H9 (cell line): ENCODE results near the gene ATF7. TPM values are rescaled to one million over a fixed set of nuclear protein-coding genes. Genes with fewer than 3 reads are reported as not detected.

Experiments used
- DNase-seq: peaks from one replicate; pipeline ENCODE4 v3.0.0-alpha.2; 2017
- H2AFZ ChIP-seq: one replicate; pipeline ENCODE4 v1.6.1; 2013; ENCODE audit warnings: mild to moderate bottlenecking, low read length, control low read depth, moderate library complexity
- H2AK5ac ChIP-seq: 2 replicates; pipeline ENCODE4 v1.6.1; 2013; ENCODE audit warnings: low read length, control low read depth, mixed read lengths; ENCODE audit not compliant: insufficient read length
- H2BK120ac ChIP-seq: one replicate; pipeline ENCODE4 v1.6.1; 2013; ENCODE audit warnings: low read depth, mild to moderate bottlenecking, low read length, control low read depth, inconsistent platforms; ENCODE audit not compliant: poor library complexity, severe bottlenecking
- H2BK12ac ChIP-seq: 2 replicates; pipeline ENCODE4 v1.6.1; 2013; ENCODE audit warnings: low read length, control low read depth, mixed read lengths, low read depth; ENCODE audit not compliant: insufficient read length
- H2BK15ac ChIP-seq: 2 replicates; pipeline ENCODE4 v1.6.1; 2013; ENCODE audit warnings: low read depth, low read length, control low read depth
- H2BK20ac ChIP-seq: one replicate; pipeline ENCODE4 v1.6.1; 2013; ENCODE audit warnings: low read depth, mild to moderate bottlenecking, low read length, control low read depth, inconsistent platforms; ENCODE audit not compliant: poor library complexity, severe bottlenecking
- H2BK5ac ChIP-seq: 2 replicates; pipeline ENCODE4 v1.6.1; 2013; ENCODE audit warnings: low read length, control low read depth, mixed read lengths; ENCODE audit not compliant: insufficient read length
- H3K14ac ChIP-seq: 2 replicates; pipeline ENCODE4 v1.6.1; 2013; ENCODE audit warnings: low read length, control low read depth; ENCODE audit not compliant: insufficient read depth
- H3K18ac ChIP-seq: 2 replicates; pipeline ENCODE4 v1.6.1; 2013; ENCODE audit warnings: low read depth, mild to moderate bottlenecking, mixed read lengths, low read length, control low read depth; ENCODE audit not compliant: insufficient read length
- H3K23ac ChIP-seq: 2 replicates; pipeline ENCODE4 v1.6.1; 2013; ENCODE audit warnings: low read length, control low read depth, mixed read lengths, low read depth; ENCODE audit not compliant: insufficient read length
- H3K23me2 ChIP-seq: 2 replicates; pipeline ENCODE4 v1.6.1; 2013; ENCODE audit warnings: low read depth, mild to moderate bottlenecking, mixed read lengths, low read length, control low read depth; ENCODE audit not compliant: insufficient read length, poor library complexity, severe bottlenecking
- H3K27ac ChIP-seq: 2 replicates; pipeline ENCODE4 v1.5.1; 2013; ENCODE audit warnings: low read length, control low read depth, mixed read lengths, low read depth; ENCODE audit not compliant: insufficient read length
- H3K27me3 ChIP-seq: 2 replicates; pipeline ENCODE4 v1.6.1; 2013; ENCODE audit warnings: low read length, control low read depth, inconsistent platforms; ENCODE audit not compliant: insufficient read depth
- H3K4ac ChIP-seq: 2 replicates; pipeline ENCODE4 v1.6.1; 2013; ENCODE audit warnings: low read depth, mild to moderate bottlenecking, control low read depth, inconsistent platforms, low read length, moderate library complexity
- H3K4me1 ChIP-seq: 2 replicates; pipeline ENCODE4 v1.6.1; 2013; ENCODE audit warnings: low read length, control low read depth, inconsistent platforms; ENCODE audit not compliant: insufficient read depth
- H3K4me2 ChIP-seq: 2 replicates; pipeline ENCODE4 v1.6.1; 2013; ENCODE audit warnings: low read length, control low read depth, mixed read lengths; ENCODE audit not compliant: insufficient read length, insufficient read depth
- H3K56ac ChIP-seq: 2 replicates; pipeline ENCODE4 v1.6.1; 2013; ENCODE audit warnings: low read depth, mild to moderate bottlenecking, mixed read lengths, low read length, control low read depth; ENCODE audit not compliant: insufficient read length
- H3K79me1 ChIP-seq: 2 replicates; pipeline ENCODE4 v1.6.1; 2013; ENCODE audit warnings: low read depth, mild to moderate bottlenecking, moderate library complexity, low read length, control low read depth, inconsistent platforms; ENCODE audit not compliant: insufficient read depth, poor library complexity, severe bottlenecking
- H3K79me2 ChIP-seq: 2 replicates; pipeline ENCODE4 v1.6.1; 2013; ENCODE audit warnings: low read length, control low read depth, inconsistent platforms; ENCODE audit not compliant: insufficient read depth
- H3K9ac ChIP-seq: 2 replicates; pipeline ENCODE4 v1.6.1; 2013; ENCODE audit warnings: low read length, control low read depth, mixed read lengths; ENCODE audit not compliant: insufficient read length; ENCODE audit errors: extremely low read depth
- H3K9me3 ChIP-seq: one replicate; pipeline ENCODE4 v1.6.1; 2013; ENCODE audit warnings: low read depth, low read length, inconsistent platforms; ENCODE audit not compliant: control insufficient read depth
- H3T11ph ChIP-seq: one replicate; pipeline ENCODE4 v1.6.1; 2013; ENCODE audit warnings: mild to moderate bottlenecking, low read length, control low read depth, inconsistent platforms
- H4K20me1 ChIP-seq: one replicate; pipeline ENCODE4 v1.6.1; 2013; ENCODE audit not compliant: control insufficient read depth, insufficient read length, insufficient read depth
- H4K5ac ChIP-seq: 2 replicates; pipeline ENCODE4 v1.6.1; 2013; ENCODE audit warnings: low read depth, mild to moderate bottlenecking, mixed read lengths, low read length, control low read depth; ENCODE audit not compliant: insufficient read length
- H4K8ac ChIP-seq: replicated peaks from 2 replicates; pipeline ENCODE4 v1.6.1; 2013; ENCODE audit warnings: low read length, control low read depth, mixed read lengths, low read depth; ENCODE audit not compliant: insufficient read length
- H4K91ac ChIP-seq: 2 replicates; pipeline ENCODE4 v1.6.1; 2013; ENCODE audit warnings: low read depth, mild to moderate bottlenecking, moderate library complexity, mixed read lengths, low read length, control low read depth; ENCODE audit not compliant: insufficient read length
- H3K27ac Mint-ChIP-seq, 3 experiments: 2 replicates in 2 of 3; 3 replicates in 1 of 3; pipeline ENCODE4 v1.8.0; 2020 to 2021; ENCODE audit warnings: mixed read lengths in 3 of 3, mild to moderate bottlenecking in 1 of 3, moderate library complexity in 1 of 3
- H3K27me3 Mint-ChIP-seq: 2 replicates; pipeline ENCODE4 v1.8.0; 2021; ENCODE audit warnings: low read depth, mild to moderate bottlenecking, moderate library complexity, mixed read lengths
- H3K36me3 Mint-ChIP-seq, 3 experiments: 2 replicates in 2 of 3; 3 replicates in 1 of 3; pipeline ENCODE4 v1.8.0; 2020 to 2021; ENCODE audit warnings: low read depth in 3 of 3, mixed read lengths in 3 of 3; ENCODE audit not compliant: insufficient read depth in 1 of 3
- H3K4me1 Mint-ChIP-seq, 2 experiments: 2 replicates each; pipeline ENCODE4 v1.8.0; 2020; ENCODE audit warnings: mixed read lengths in 2 of 2
- H3K4me3 Mint-ChIP-seq, 2 experiments: 2 replicates in 1 of 2; 3 replicates in 1 of 2; pipeline ENCODE4 v1.8.0; 2020 to 2021; ENCODE audit warnings: mild to moderate bottlenecking in 2 of 2, mixed read lengths in 2 of 2, moderate library complexity in 1 of 2
- H3K9me3 Mint-ChIP-seq, 2 experiments: 2 replicates in 1 of 2; 3 replicates in 1 of 2; pipeline ENCODE4 v1.8.0; 2020; ENCODE audit warnings: mild to moderate bottlenecking in 2 of 2, mixed read lengths in 2 of 2, moderate library complexity in 1 of 2
- CTCF ChIP-seq: fragments of 200-600 bp; sonication (generic); conservative IDR thresholded peaks from 3 replicates; pipeline ENCODE4 v1.8.0; 2021; ENCODE audit warnings: antibody characterized with exemption, mild to moderate bottlenecking
- WGBS: extraction: QIAGEN DNeasy Blood & Tissue Kit; methylation state at CpG from one replicate; pipeline ENCODE4 v1.1.7; 2013; ENCODE audit warnings: missing lambda C conversion rate, low lambda C conversion rate, mixed read lengths; ENCODE audit not compliant: insufficient read length; ENCODE audit errors: extremely low coverage; 5-methylcytosine and 5-hydroxymethylcytosine counted together
- total RNA-seq: library from RNA; stranded (reverse); gene quantifications from 2 replicates; pipeline ENCODE4 v1.2.1, GENCODE V29; 2021

ATF7 gene
- total RNA-seq, 1 experiment from 2014 or later = 17.7 TPM

GRCh38 chr12:53515291-53515680, 110.9 kb downstream of the ATF7 start:
- no peak overlapping the region for H2AFZ ChIP-seq
- H4K5ac ChIP-seq = no peak overlapping the region
- no peak overlapping the region for H2BK12ac ChIP-seq
- no peak overlapping the region for H3K27ac ChIP-seq
- H4K91ac ChIP-seq = no peak overlapping the region
- no peaks in the 10 kb centered on the region; the same call in 1 of the 2 replicates for H3K4me1 ChIP-seq
- no peak overlapping the region for H2AK5ac ChIP-seq
- H3K14ac ChIP-seq = no peak overlapping the region
- H3K9me3 ChIP-seq = no peaks in the 10 kb centered on the region
- H3K4me2 ChIP-seq = no peak overlapping the region
- no peak overlapping the region for H3K18ac ChIP-seq
- H3K79me2 ChIP-seq = no peaks in the 10 kb centered on the region
- H3K23me2 ChIP-seq = no peaks in the 10 kb centered on the region
- H2BK5ac ChIP-seq = no peak overlapping the region
- no peak overlapping the region for H3K56ac ChIP-seq
- no peak overlapping the region for H3K23ac ChIP-seq
- no peak overlapping the region for H3T11ph ChIP-seq
- no peak overlapping the region for H3K4ac ChIP-seq
- Mint-ChIP-seq H3K4me1 (peaks cover 0 to 8% of the 10 kb centered on the region in 2 experiments; a peak in 3 of 4 replicates), H3K9me3 (no peaks in the 10 kb centered on the region), H3K4me3 (no peak overlapping the region), H3K27me3 (no peaks in the 10 kb centered on the region), H3K36me3 (peaks cover 3 to 31% (median 4%) of the 10 kb centered on the region in 3 experiments; a peak in 4 of 7 replicates), H3K27ac (peak overlapping the region in 2 of 3 experiments; percentile 19 to 25; a peak in 3 of 7 replicates)
- H4K8ac ChIP-seq = no peak overlapping the region
- H2BK15ac ChIP-seq = no peak overlapping the region
- no peak overlapping the region for H2BK20ac ChIP-seq
- H4K20me1 ChIP-seq = no peaks in the 10 kb centered on the region
- DNase-seq = no peak
- no peaks in the 10 kb centered on the region for H3K27me3 ChIP-seq
- H2BK120ac ChIP-seq = no peak overlapping the region
- H3K79me1 ChIP-seq = no peaks in the 10 kb centered on the region
- no peak overlapping the region for H3K9ac ChIP-seq
- WGBS = no CpG with 5 or more reads among the region's 2 CpGs
- TF ChIP-seq CTCF = no peak
